Measurements from ENCODE around the gene RASA1.

Gene RASA1

DNA sequence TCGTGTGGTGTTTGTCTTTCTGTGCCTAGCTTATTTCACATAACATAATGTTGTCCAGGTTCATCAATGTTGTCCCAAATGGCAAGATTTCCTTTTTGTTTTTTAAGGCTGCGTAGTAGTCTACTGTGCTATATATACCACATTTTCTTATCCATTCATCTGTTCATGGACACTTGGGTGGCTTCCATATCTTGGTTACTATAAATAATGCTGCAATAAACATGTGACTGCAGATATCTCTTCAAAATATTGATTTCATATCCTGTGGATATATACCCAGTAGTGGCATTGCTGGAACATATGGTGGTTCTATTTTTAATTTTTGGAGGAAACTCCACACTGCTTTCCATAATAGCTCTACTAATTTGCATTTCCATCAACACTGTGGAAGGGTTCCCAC lies 170.5 kb downstream of the RASA1 start:
- TF ChIP-seq, protein P1, sequence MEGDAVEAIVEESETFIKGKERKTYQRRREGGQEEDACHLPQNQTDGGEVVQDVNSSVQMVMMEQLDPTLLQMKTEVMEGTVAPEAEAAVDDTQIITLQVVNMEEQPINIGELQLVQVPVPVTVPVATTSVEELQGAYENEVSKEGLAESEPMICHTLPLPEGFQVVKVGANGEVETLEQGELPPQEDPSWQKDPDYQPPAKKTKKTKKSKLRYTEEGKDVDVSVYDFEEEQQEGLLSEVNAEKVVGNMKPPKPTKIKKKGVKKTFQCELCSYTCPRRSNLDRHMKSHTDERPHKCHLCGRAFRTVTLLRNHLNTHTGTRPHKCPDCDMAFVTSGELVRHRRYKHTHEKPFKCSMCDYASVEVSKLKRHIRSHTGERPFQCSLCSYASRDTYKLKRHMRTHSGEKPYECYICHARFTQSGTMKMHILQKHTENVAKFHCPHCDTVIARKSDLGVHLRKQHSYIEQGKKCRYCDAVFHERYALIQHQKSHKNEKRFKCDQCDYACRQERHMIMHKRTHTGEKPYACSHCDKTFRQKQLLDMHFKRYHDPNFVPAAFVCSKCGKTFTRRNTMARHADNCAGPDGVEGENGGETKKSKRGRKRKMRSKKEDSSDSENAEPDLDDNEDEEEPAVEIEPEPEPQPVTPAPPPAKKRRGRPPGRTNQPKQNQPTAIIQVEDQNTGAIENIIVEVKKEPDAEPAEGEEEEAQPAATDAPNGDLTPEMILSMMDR (IDR thresholded peaks at IDR 0.05), result no peak

All from LNCAP (cell line).